Measurements from ENCODE around the gene MYH15.

The MYH15 gene

DNA sequence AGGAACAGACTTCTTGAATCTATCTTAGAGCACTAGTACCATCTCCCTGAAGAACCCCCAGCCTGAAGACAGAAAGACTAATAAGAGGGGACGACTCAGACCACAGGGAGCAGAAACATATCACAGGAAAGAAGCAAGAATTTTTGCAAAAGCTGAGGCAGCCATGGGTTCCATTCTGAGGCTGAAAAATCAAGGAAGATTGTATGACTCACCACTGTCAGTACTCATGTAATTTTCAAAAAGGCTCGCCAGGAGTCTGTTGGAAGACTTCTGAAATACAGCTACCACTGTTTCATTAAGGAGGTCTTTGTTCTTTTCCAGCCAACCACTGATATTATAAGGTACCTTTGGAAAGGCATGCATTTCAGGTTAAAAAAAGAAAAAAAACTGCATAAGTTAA lies 47.5 kb downstream of the MYH15 start:
- Histone ChIP-seq H3K9me3 (ENCODE audit: control insufficient read depth, low read length) (no peaks in the 10 kb centered on the region), H3K4me1 (ENCODE audit: control insufficient read depth, insufficient read depth, low read length) (no peaks in the 10 kb centered on the region), H3K9ac (ENCODE audit: low read length) (no peak overlapping the region), H3K4me3 (ENCODE audit: low read length) (no peak overlapping the region), H3K27me3 (ENCODE audit: control insufficient read depth, insufficient read depth, low read length) (no peaks in the 10 kb centered on the region), H3K36me3 (ENCODE audit: control insufficient read depth, insufficient read depth, low read length) (no peaks in the 10 kb centered on the region)

- Histone ChIP-seq H3K4me3 (ENCODE audit: low read length) (no peak overlapping the region), H3K9me3 (ENCODE audit: control insufficient read depth, low read length) (no peaks in the 10 kb centered on the region), H3K36me3 (ENCODE audit: control insufficient read depth, insufficient read depth, low read length) (no peaks in the 10 kb centered on the region), H3K9ac (ENCODE audit: low read length) (no peak overlapping the region), H3K27me3 (ENCODE audit: control insufficient read depth, insufficient read depth, low read length) (no peaks in the 10 kb centered on the region), H3K4me1 (ENCODE audit: control insufficient read depth, insufficient read depth, low read length) (no peaks in the 10 kb centered on the region)
Measured at GRCh38 chr3:108461661-108462111, 48.7 kb downstream of the MYH15 start.

GRCh38 chr3:108459225-108459624 lies 51.2 kb downstream of the MYH15 start:
- no peaks in the 10 kb centered on the region for H3K36me3 ChIP-seq (ENCODE audit: control insufficient read depth, insufficient read depth, low read length)
- no peaks in the 10 kb centered on the region for H3K27me3 ChIP-seq (ENCODE audit: control insufficient read depth, insufficient read depth, low read length)
- H3K9ac ChIP-seq (ENCODE audit: low read length): no peak overlapping the region
- no peaks in the 10 kb centered on the region for H3K4me1 ChIP-seq (ENCODE audit: control insufficient read depth, insufficient read depth, low read length)
- no peak overlapping the region for H3K4me3 ChIP-seq (ENCODE audit: low read length)
- no peaks in the 10 kb centered on the region for H3K9me3 ChIP-seq (ENCODE audit: control insufficient read depth, low read length)

- H3K27me3 ChIP-seq (ENCODE audit: control insufficient read depth, insufficient read depth, low read length): no peaks in the 10 kb centered on the region
- no peak overlapping the region for H3K9ac ChIP-seq (ENCODE audit: low read length)
- H3K4me1 ChIP-seq (ENCODE audit: control insufficient read depth, insufficient read depth, low read length): no peaks in the 10 kb centered on the region
- no peak overlapping the region for H3K4me3 ChIP-seq (ENCODE audit: low read length)
- no peaks in the 10 kb centered on the region for H3K9me3 ChIP-seq (ENCODE audit: control insufficient read depth, low read length)
- H3K36me3 ChIP-seq (ENCODE audit: control insufficient read depth, insufficient read depth, low read length): no peaks in the 10 kb centered on the region
Measured at GRCh38 chr3:108455212-108455705, 55.1 kb downstream of the MYH15 start.

- H3K9ac ChIP-seq (ENCODE audit: low read length): no peak overlapping the region
- no peak overlapping the region for H3K4me3 ChIP-seq (ENCODE audit: low read length)
- H3K9me3 ChIP-seq (ENCODE audit: control insufficient read depth, low read length): no peaks in the 10 kb centered on the region
- H3K4me1 ChIP-seq (ENCODE audit: control insufficient read depth, insufficient read depth, low read length): no peaks in the 10 kb centered on the region
- H3K27me3 ChIP-seq (ENCODE audit: control insufficient read depth, insufficient read depth, low read length): no peaks in the 10 kb centered on the region
- no peaks in the 10 kb centered on the region for H3K36me3 ChIP-seq (ENCODE audit: control insufficient read depth, insufficient read depth, low read length)
Measured at GRCh38 chr3:108453565-108453964, 56.8 kb downstream of the MYH15 start.

DNA sequence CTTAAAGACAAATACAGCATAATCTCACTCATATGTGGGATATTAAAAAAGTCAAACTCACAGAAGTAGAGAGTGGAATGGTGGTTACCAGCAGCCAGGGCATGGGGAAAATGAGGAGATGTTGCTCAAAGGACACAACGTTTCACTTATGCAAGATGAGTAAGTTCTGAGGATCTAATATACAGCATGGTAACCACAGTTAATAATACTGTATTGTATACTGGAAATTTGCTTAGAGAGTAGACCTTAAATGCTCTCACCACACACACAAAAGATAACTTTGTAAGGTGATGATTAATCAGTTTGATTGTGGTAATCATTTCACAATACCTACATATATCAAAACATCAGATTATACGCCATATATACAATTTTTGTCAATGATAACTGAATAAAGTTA lies 60.0 kb downstream of the MYH15 start:
- H3K9me3 ChIP-seq (ENCODE audit: control insufficient read depth, low read length): no peaks in the 10 kb centered on the region
- H3K4me1 ChIP-seq (ENCODE audit: control insufficient read depth, insufficient read depth, low read length): no peaks in the 10 kb centered on the region
- no peaks in the 10 kb centered on the region for H3K27me3 ChIP-seq (ENCODE audit: control insufficient read depth, insufficient read depth, low read length)
- H3K4me3 ChIP-seq (ENCODE audit: low read length): no peak overlapping the region
- H3K9ac ChIP-seq (ENCODE audit: low read length): no peak overlapping the region
- H3K36me3 ChIP-seq (ENCODE audit: control insufficient read depth, insufficient read depth, low read length): no peaks in the 10 kb centered on the region

DNA sequence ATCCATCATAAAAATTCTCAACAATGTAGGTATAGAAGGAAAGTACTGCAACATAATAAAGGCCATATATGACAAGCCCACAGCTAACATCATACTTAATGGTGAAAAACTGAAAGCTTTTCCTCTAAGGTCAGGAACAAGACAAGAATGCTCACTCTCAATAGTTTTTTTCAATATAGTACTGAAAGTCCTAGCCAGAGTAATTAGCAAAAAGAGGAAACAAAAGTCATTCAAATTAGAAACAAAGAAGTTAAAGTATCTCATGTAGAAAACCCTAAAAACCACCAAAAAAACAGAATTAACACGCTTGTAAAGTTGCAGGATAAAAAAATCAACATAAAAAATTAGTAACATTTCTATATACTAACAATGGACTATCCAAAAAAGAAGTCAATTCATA lies 61.8 kb downstream of the MYH15 start:
- no peaks in the 10 kb centered on the region for H3K9me3 ChIP-seq (ENCODE audit: control insufficient read depth, low read length)
- H3K36me3 ChIP-seq (ENCODE audit: control insufficient read depth, insufficient read depth, low read length): no peaks in the 10 kb centered on the region
- no peaks in the 10 kb centered on the region for H3K27me3 ChIP-seq (ENCODE audit: control insufficient read depth, insufficient read depth, low read length)
- H3K9ac ChIP-seq (ENCODE audit: low read length): no peak overlapping the region
- no peaks in the 10 kb centered on the region for H3K4me1 ChIP-seq (ENCODE audit: control insufficient read depth, insufficient read depth, low read length)
- H3K4me3 ChIP-seq (ENCODE audit: low read length): no peak overlapping the region

- H3K4me3 ChIP-seq (ENCODE audit: low read length): no peak overlapping the region
- no peaks in the 10 kb centered on the region for H3K27me3 ChIP-seq (ENCODE audit: control insufficient read depth, insufficient read depth, low read length)
- H3K9me3 ChIP-seq (ENCODE audit: control insufficient read depth, low read length): no peaks in the 10 kb centered on the region
- no peaks in the 10 kb centered on the region for H3K4me1 ChIP-seq (ENCODE audit: control insufficient read depth, insufficient read depth, low read length)
- no peaks in the 10 kb centered on the region for H3K36me3 ChIP-seq (ENCODE audit: control insufficient read depth, insufficient read depth, low read length)
- no peak overlapping the region for H3K9ac ChIP-seq (ENCODE audit: low read length)
Measured at GRCh38 chr3:108447096-108447847, 63.1 kb downstream of the MYH15 start.

DNA sequence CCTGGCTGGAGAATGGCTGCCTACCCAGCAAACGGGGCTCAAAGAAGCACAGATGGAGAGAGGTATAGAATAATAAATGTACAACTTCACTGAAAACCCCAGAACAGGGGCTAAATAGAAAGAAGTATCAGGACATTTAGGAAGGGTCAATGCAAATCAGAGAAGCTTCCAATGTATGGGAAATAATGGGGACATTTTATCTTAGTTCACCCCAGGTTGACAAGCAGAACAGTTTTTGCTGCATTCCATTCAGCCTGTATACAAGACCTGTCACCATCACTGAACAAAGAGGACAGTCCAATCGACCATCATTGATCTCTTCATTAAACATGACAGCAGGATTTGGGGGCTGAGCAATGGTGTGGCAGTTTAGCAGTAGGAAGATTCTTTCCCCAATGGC lies 68.1 kb downstream of the MYH15 start:
- no peaks in the 10 kb centered on the region for H3K4me1 ChIP-seq (ENCODE audit: control insufficient read depth, insufficient read depth, low read length)
- no peaks in the 10 kb centered on the region for H3K36me3 ChIP-seq (ENCODE audit: control insufficient read depth, insufficient read depth, low read length)
- no peaks in the 10 kb centered on the region for H3K27me3 ChIP-seq (ENCODE audit: control insufficient read depth, insufficient read depth, low read length)
- H3K9me3 ChIP-seq (ENCODE audit: control insufficient read depth, low read length): no peaks in the 10 kb centered on the region
- H3K4me3 ChIP-seq (ENCODE audit: low read length): no peak overlapping the region
- no peak overlapping the region for H3K9ac ChIP-seq (ENCODE audit: low read length)

- no peaks in the 10 kb centered on the region for H3K4me1 ChIP-seq (ENCODE audit: control insufficient read depth, insufficient read depth, low read length)
- no peaks in the 10 kb centered on the region for H3K36me3 ChIP-seq (ENCODE audit: control insufficient read depth, insufficient read depth, low read length)
- H3K4me3 ChIP-seq (ENCODE audit: low read length): no peak overlapping the region
- no peak overlapping the region for H3K9ac ChIP-seq (ENCODE audit: low read length)
- H3K9me3 ChIP-seq (ENCODE audit: control insufficient read depth, low read length): no peaks in the 10 kb centered on the region
- no peaks in the 10 kb centered on the region for H3K27me3 ChIP-seq (ENCODE audit: control insufficient read depth, insufficient read depth, low read length)
Measured at GRCh38 chr3:108441518-108441917, 68.9 kb downstream of the MYH15 start.

DNA sequence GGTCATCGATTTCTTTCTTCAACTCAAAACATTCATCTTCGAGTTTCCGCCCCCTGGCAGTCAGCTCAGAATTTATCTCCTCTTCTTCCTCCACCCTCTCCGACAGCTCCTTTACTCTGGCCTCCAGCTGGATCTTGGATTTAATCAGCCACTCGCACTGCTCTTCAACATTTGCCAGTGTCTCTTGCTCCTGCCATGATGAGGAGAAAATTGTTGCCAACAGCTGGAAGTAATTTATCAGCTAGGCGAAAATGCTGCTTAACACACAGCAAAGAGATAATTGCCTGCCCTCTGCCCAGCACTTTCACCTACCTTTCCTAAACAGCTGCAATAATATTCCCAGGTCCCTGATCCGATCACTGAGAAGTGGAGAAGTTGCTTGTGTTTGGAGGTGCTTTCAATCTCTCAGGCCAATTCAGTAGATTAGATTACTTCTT lies 69.3 kb downstream of the MYH15 start:
- H3K36me3 ChIP-seq (ENCODE audit: control insufficient read depth, insufficient read depth, low read length): no peaks in the 10 kb centered on the region

GRCh38 chr3:108438542-108438941 lies 71.9 kb downstream of the MYH15 start:
- H3K9me3 ChIP-seq (ENCODE audit: control insufficient read depth, low read length): no peaks in the 10 kb centered on the region
- no peaks in the 10 kb centered on the region for H3K36me3 ChIP-seq (ENCODE audit: control insufficient read depth, insufficient read depth, low read length)
- H3K4me3 ChIP-seq (ENCODE audit: low read length): no peak overlapping the region
- no peaks in the 10 kb centered on the region for H3K27me3 ChIP-seq (ENCODE audit: control insufficient read depth, insufficient read depth, low read length)
- no peaks in the 10 kb centered on the region for H3K4me1 ChIP-seq (ENCODE audit: control insufficient read depth, insufficient read depth, low read length)
- no peak overlapping the region for H3K9ac ChIP-seq (ENCODE audit: low read length)

More for the DNA sequence above, 69.3 kb downstream of the MYH15 start:
- no peaks in the 10 kb centered on the region for H3K27me3 ChIP-seq (ENCODE audit: control insufficient read depth, insufficient read depth, low read length)
- H3K9ac ChIP-seq (ENCODE audit: low read length): no peak overlapping the region
- H3K9me3 ChIP-seq (ENCODE audit: control insufficient read depth, low read length): no peaks in the 10 kb centered on the region
- H3K4me3 ChIP-seq (ENCODE audit: low read length): no peak overlapping the region
- H3K4me1 ChIP-seq (ENCODE audit: control insufficient read depth, insufficient read depth, low read length): no peaks in the 10 kb centered on the region
